Gastroesophageal sphincter (tissue), 4 donors: Measurements from ENCODE around the gene ITGA8. TPM values are rescaled to one million over a fixed set of nuclear protein-coding genes. Genes with fewer than 3 reads are reported as not detected.

Experiments used
- ATAC-seq: fragments of 150-250 bp; one replicate; pipeline ENCODE4 v1.9.1; 2016; ENCODE audit warnings: mild to moderate bottlenecking, moderate library complexity
- H3K27ac ChIP-seq, 4 donors: fragments of 200-600 bp; sonication (generic) in 3 of 4; 1 replicate in 3 of 4; 2 replicates in 1 of 4; pipeline ENCODE4 v1.5.1; 2016 to 2019
- H3K27me3 ChIP-seq: fragments of 200-600 bp; sonication (generic); one replicate; pipeline ENCODE4 v1.5.1; 2019
- H3K36me3 ChIP-seq, 2 donors: fragments of 200-600 bp; sonication (generic); one replicate each; pipeline ENCODE4 v1.5.1; 2019; ENCODE audit warnings: control low read depth in 1 of 2
- H3K4me1 ChIP-seq, 3 donors: fragments of 200-600 bp; sonication (generic); 1 replicate in 2 of 3; 2 replicates in 1 of 3; pipeline ENCODE4 v1.5.1; 2016 to 2019; ENCODE audit warnings: control low read depth in 2 of 3
- H3K4me3 ChIP-seq, 2 donors: fragments of 200-600 bp; sonication (generic); one replicate each; pipeline ENCODE4 v1.5.1; 2019; ENCODE audit warnings: mild to moderate bottlenecking in 1 of 2, moderate library complexity in 1 of 2
- H3K9me3 ChIP-seq, 3 donors: fragments of 200-600 bp; sonication (generic); one replicate each; pipeline ENCODE4 v1.5.1; 2017 to 2019; ENCODE audit warnings: control low read depth in 2 of 3
- EP300 ChIP-seq: sonication (generic); formaldehyde crosslinking; IDR thresholded peaks from one replicate; pipeline ENCODE4 v1.6.1; 2017; ENCODE audit warnings: antibody characterized with exemption, mild to moderate bottlenecking
- POLR2A ChIP-seq, 2 donors: fragments of 450-650 bp; IDR thresholded peaks; one replicate each; pipeline ENCODE4 v1.6.1; 2017; ENCODE audit warnings: antibody characterized with exemption in 2 of 2, mild to moderate bottlenecking in 2 of 2, moderate library complexity in 1 of 2
- POLR2AphosphoS5 ChIP-seq: sonication (generic); formaldehyde crosslinking; IDR thresholded peaks from one replicate; pipeline ENCODE4 v1.6.1; 2017; ENCODE audit warnings: antibody characterized with exemption
- WGBS, 2 donors: methylation state at CpG; one replicate each; pipeline ENCODE4 v1.1.5; 2018; ENCODE audit warnings: low coverage in 1 of 2; 5-methylcytosine and 5-hydroxymethylcytosine counted together
- total RNA-seq, 4 donors: library from RNA; depleted of rRNA; stranded (reverse); fragments of >200 nt; gene quantifications; one replicate each; pipeline ENCODE4 v1.1.0, GENCODE V29; 2016
- TF ChIP-seq, protein P1 (sequence below), 4 experiments: fragments of 200-600 bp in 2 of 4; fragments of 450-650 bp in 2 of 4; sonication (generic) in 1 of 4; IDR thresholded peaks; one replicate each; pipeline ENCODE4 v1.5.1; 2017 to 2019; ENCODE audit warnings: antibody characterized with exemption in 4 of 4, mild to moderate bottlenecking in 2 of 4, moderate library complexity in 2 of 4

ITGA8 gene
- total RNA-seq, 4 donors from 2014 or later, result 37.6 to 667 (median 310) TPM

DNA sequence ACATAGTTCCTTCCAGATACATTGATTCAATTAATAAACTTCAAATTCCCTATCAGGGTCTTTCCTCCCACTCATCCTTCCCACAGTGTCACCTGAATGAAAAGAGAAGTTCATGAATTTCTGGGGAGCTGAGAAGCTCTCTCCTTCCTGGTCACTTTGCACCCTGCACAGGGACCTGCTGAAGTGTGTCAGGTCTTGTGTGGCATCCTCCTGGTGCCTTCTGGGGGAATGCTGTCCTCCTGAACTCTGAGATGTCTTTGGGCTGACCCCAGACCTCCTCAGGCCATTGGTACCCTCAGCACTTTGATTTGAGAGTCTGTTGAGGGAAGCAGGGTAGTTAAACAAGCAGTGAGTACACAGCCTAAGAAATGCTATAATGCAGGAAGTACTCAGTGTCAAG, 39.5 kb upstream of the ITGA8 start:
- no peaks in the 10 kb centered on the region for H3K36me3 ChIP-seq
- TF ChIP-seq POLR2AphosphoS5, result no peak
- TF ChIP-seq POLR2A (IDR thresholded peaks at IDR 0.05), result no peak
- TF ChIP-seq EP300, result no peak
- TF ChIP-seq, protein P1, sequence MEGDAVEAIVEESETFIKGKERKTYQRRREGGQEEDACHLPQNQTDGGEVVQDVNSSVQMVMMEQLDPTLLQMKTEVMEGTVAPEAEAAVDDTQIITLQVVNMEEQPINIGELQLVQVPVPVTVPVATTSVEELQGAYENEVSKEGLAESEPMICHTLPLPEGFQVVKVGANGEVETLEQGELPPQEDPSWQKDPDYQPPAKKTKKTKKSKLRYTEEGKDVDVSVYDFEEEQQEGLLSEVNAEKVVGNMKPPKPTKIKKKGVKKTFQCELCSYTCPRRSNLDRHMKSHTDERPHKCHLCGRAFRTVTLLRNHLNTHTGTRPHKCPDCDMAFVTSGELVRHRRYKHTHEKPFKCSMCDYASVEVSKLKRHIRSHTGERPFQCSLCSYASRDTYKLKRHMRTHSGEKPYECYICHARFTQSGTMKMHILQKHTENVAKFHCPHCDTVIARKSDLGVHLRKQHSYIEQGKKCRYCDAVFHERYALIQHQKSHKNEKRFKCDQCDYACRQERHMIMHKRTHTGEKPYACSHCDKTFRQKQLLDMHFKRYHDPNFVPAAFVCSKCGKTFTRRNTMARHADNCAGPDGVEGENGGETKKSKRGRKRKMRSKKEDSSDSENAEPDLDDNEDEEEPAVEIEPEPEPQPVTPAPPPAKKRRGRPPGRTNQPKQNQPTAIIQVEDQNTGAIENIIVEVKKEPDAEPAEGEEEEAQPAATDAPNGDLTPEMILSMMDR (IDR thresholded peaks at IDR 0.05), result no peak
- H3K27me3 ChIP-seq, result no peaks in the 10 kb centered on the region
- H3K4me3 ChIP-seq, result no peak overlapping the region
- no peaks in the 10 kb centered on the region for H3K4me1 ChIP-seq
- H3K27ac ChIP-seq, result no peak overlapping the region
- H3K9me3 ChIP-seq, result no peaks in the 10 kb centered on the region
- ATAC-seq, result no peak

DNA sequence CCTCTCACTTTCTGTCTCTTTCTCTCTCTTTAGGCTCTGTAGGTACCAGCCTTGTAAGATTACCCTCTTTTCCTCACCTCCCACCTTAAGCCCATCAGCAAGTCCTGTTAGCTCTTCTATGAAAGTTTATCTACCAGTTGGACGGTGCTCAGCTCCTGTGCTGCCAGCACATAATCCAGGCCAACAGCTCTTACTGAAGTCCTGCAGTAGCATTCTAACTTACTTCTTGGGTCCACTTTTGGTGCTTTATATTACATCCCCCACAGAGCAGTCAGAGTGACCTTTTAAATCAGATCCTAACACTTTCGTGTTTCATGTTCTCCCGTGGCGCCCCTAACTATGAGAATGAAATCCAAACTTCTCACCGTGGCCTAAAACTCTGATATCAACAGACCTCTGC, 38.9 kb upstream of the ITGA8 start:
- H3K4me1 ChIP-seq, result no peaks in the 10 kb centered on the region
- no peak overlapping the region for H3K4me3 ChIP-seq
- H3K9me3 ChIP-seq, result no peaks in the 10 kb centered on the region
- 81 to 90% methylated on average over 5 of the region's 5 CpGs for WGBS, 2 donors
- ATAC-seq, result no peak
- H3K36me3 ChIP-seq, result no peaks in the 10 kb centered on the region
- H3K27me3 ChIP-seq, result no peaks in the 10 kb centered on the region
- H3K27ac ChIP-seq, result no peak overlapping the region
- TF ChIP-seq EP300 (no peak), POLR2A (IDR thresholded peaks at IDR 0.05) (no peak), POLR2AphosphoS5 (no peak)
- TF ChIP-seq, protein P1 (IDR thresholded peaks at IDR 0.05), result no peak

DNA sequence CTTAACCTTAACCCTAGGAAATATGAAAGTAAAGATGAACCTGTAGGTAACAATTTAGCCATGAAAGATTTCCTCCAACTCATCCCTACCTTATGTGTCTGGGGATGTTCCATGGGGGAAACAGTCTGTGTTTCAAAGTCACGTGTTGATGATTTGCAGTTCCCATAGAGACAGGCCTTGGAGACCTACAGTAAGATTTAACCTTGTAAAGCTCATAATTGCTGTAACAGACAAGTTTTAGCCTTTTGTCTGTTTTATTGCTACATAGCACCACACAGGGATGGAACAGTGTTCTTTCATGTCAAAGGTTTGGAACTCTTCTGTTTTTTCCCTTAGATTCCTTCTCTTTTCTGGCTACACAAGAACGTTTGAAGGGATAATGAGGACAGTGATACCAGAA, 35.2 kb upstream of the ITGA8 start:
- H3K9me3 ChIP-seq, result no peaks in the 10 kb centered on the region
- no peak overlapping the region for H3K4me3 ChIP-seq
- H3K36me3 ChIP-seq, result no peaks in the 10 kb centered on the region
- H3K27ac ChIP-seq, result no peak overlapping the region
- no peaks in the 10 kb centered on the region for H3K27me3 ChIP-seq
- TF ChIP-seq POLR2AphosphoS5, result no peak
- TF ChIP-seq POLR2A (IDR thresholded peaks at IDR 0.05), result no peak
- no peak for TF ChIP-seq EP300
- TF ChIP-seq, protein P1 (IDR thresholded peaks at IDR 0.05), result no peak
- ATAC-seq, result no peak
- WGBS, 2 donors, result 5 to 11% methylated on average over 2 of the region's 2 CpGs
- no peaks in the 10 kb centered on the region for H3K4me1 ChIP-seq

GRCh38 chr10:15751046-15751445, 31.3 kb upstream of the ITGA8 start:
- 45 to 69% methylated on average over 3 to 5 of the region's 5 CpGs for WGBS, 2 donors
- TF ChIP-seq, protein P1 (IDR thresholded peaks at IDR 0.05), result no peak
- no peak for TF ChIP-seq EP300
- no peak for TF ChIP-seq POLR2A (IDR thresholded peaks at IDR 0.05)
- no peak for TF ChIP-seq POLR2AphosphoS5
- Histone ChIP-seq H3K27ac (no peak overlapping the region), H3K27me3 (no peaks in the 10 kb centered on the region), H3K9me3 (no peaks in the 10 kb centered on the region), H3K4me1 (no peaks in the 10 kb centered on the region), H3K36me3 (no peaks in the 10 kb centered on the region), H3K4me3 (no peak overlapping the region)
- ATAC-seq, result no peak

DNA sequence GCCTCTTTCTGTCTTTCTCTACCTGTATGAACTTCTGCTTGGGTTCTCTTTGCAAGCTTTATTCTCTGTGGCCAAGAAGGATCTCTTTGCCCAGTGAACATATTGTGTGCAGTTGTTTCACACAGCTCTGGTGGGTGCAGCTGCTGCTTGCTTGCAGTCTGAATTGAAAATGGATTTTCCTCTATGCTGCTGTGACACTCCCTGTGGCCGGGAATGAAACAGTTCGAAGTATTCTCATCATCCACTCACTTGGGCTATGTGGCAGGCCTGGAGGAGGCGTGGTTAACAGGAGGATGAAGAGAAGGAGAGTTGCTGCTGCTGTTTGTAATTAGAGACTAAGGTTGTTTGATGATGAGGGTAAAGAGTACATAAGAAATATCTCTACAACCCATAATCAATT, 28.4 kb upstream of the ITGA8 start:
- Histone ChIP-seq H3K27me3 (no peaks in the 10 kb centered on the region), H3K4me1 (no peaks in the 10 kb centered on the region), H3K9me3 (no peaks in the 10 kb centered on the region), H3K27ac (no peak overlapping the region), H3K36me3 (no peaks in the 10 kb centered on the region), H3K4me3 (no peak overlapping the region)
- 60% methylated on average over 2 of the region's 3 CpGs; no CpG with 5 or more reads in 1 of the 2 donors for WGBS, 2 donors
- ATAC-seq, result no peak
- TF ChIP-seq, protein P1 (IDR thresholded peaks at IDR 0.05), result no peak
- TF ChIP-seq EP300, result no peak
- TF ChIP-seq POLR2AphosphoS5, result no peak
